CD4-positive, alpha-beta T cell (primary cell): ENCODE data around the gene TCF7. TPM values are rescaled to one million over a fixed set of nuclear protein-coding genes. Genes with fewer than 3 reads are reported as not detected.

Experiments used
- ATAC-seq: fragments of 200-7000 bp; cut with Tn5 transposase; one replicate; pipeline ENCODE4 v1.10.0; 2022; ENCODE audit warnings: mild to moderate bottlenecking; ENCODE audit not compliant: poor library complexity
- CTCF ChIA-PET: fragments of 350-600 bp; sonication (Branson Sonifier 250); formaldehyde crosslinking; loops from one replicate; lab custom pipeline; 2021; ENCODE audit warnings: antibody characterized with exemption, inconsistent platforms; lab: Charles Lee
- POLR2A ChIA-PET: fragments of 350-600 bp; sonication (Branson Sonifier 250); formaldehyde crosslinking; loops from one replicate; lab custom pipeline; 2021; ENCODE audit warnings: antibody characterized with exemption, inconsistent platforms; lab: Charles Lee
- DNase-seq, 14 experiments: peaks; one replicate each; pipeline ENCODE4 v3.0.0-alpha.2; 2013 to 2020; ENCODE audit warnings: mixed read lengths in 2 of 14
- H3K27ac ChIP-seq, 2 donors: one replicate each; pipeline versions ENCODE4 v1.5.1 to v1.7.0; 2013; ENCODE audit warnings: low read length in 2 of 2, low read depth in 1 of 2, mild to moderate bottlenecking in 1 of 2
- H3K27me3 ChIP-seq, 2 experiments: 1 replicate in 1 of 2; 2 replicates in 1 of 2; pipeline versions ENCODE4 v1.6.1 to v1.7.0; 2013; ENCODE audit warnings: low read length in 2 of 2, control low read depth in 1 of 2, mild to moderate bottlenecking in 1 of 2, moderate library complexity in 1 of 2; ENCODE audit not compliant: insufficient read depth in 2 of 2, control insufficient read depth in 1 of 2
- H3K36me3 ChIP-seq: one replicate; pipeline ENCODE4 v1.6.1; 2013; ENCODE audit warnings: low read length, control low read depth; ENCODE audit not compliant: insufficient read depth
- H3K4me1 ChIP-seq: one replicate; pipeline ENCODE4 v1.6.1; 2013; ENCODE audit warnings: low read length, control low read depth; ENCODE audit not compliant: insufficient read depth
- H3K4me3 ChIP-seq: one replicate; pipeline ENCODE4 v1.5.1; 2013; ENCODE audit warnings: mild to moderate bottlenecking, low read length, moderate library complexity
- H3K9me3 ChIP-seq, 2 experiments: 1 replicate in 1 of 2; 2 replicates in 1 of 2; pipeline versions ENCODE4 v1.6.1 to v1.7.0; 2013; ENCODE audit warnings: low read length in 2 of 2, mild to moderate bottlenecking in 2 of 2, control low read depth in 1 of 2, moderate library complexity in 1 of 2; ENCODE audit not compliant: control insufficient read depth in 1 of 2, insufficient read depth in 1 of 2
- H3K27ac Mint-ChIP-seq: one replicate; pipeline ENCODE4 v1.8.0; 2020; ENCODE audit warnings: mixed read lengths
- H3K27me3 Mint-ChIP-seq: one replicate; pipeline ENCODE4 v1.8.0; 2021; ENCODE audit warnings: mixed read lengths
- H3K36me3 Mint-ChIP-seq: one replicate; pipeline ENCODE4 v1.8.0; 2021; ENCODE audit warnings: low read depth, mixed read lengths
- H3K4me1 Mint-ChIP-seq: one replicate; pipeline ENCODE4 v1.8.0; 2021; ENCODE audit warnings: low read depth, mixed read lengths
- H3K4me3 Mint-ChIP-seq: one replicate; pipeline ENCODE4 v1.8.0; 2020; ENCODE audit warnings: mild to moderate bottlenecking, mixed read lengths
- H3K9me3 Mint-ChIP-seq: one replicate; pipeline ENCODE4 v1.8.0; 2020; ENCODE audit warnings: mixed read lengths
- intact Hi-C, 2 experiments: fragments of 100-400 bp; cut with DNase I in 1 of 2; cut with micrococcal nuclease in 1 of 2; formaldehyde crosslinking; loops; one replicate each; pipeline versions ENCODE4 v1.15.1 to v1.9.0; 2023 to 2025; cut with DNase I, micrococcal nuclease
- total RNA-seq, 174 experiments: library from RNA in 2 of 174; stranded (reverse) in 2 of 174; gene quantifications; one replicate each; pipeline ENCODE4 v1.2.3 and lab custom pipeline; 2021 to 2026
- TF ChIP-seq, protein P1 (sequence below): fragments of 200-600 bp; IDR thresholded peaks from one replicate; pipeline ENCODE4 v1.8.0; 2022; ENCODE audit warnings: antibody characterized with exemption, mild to moderate bottlenecking

Gene TCF7
- total RNA-seq, 2 experiments from 2014 or later, result 480 to 493 TPM

DNA sequence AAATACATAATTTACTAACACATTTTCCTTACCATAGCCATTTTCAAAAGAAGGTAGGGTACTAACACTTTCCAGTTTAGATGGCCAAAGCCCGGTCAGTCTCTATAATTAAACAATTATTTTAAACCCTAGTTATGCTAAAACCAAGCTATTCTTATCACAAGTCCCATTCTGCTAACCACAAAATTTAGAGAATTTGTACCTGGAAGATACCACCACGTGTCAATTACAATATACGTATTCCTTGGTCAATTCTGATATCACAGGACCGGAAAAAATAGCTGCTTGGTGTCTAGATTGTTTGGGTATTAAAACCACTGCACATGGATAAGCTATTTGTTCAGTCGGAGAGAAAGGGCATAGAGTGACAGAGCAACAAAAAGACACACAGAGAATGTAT is 81.2 kb downstream of the TCF7 start:
- intact Hi-C loops, result no loop called here
- Mint-ChIP-seq H3K27ac (no peak overlapping the region), H3K27me3 (no peaks in the 10 kb centered on the region), H3K4me1 (no peaks in the 10 kb centered on the region), H3K9me3 (no peaks in the 10 kb centered on the region), H3K36me3 (peaks cover 62% of the 10 kb centered on the region), H3K4me3 (no peak overlapping the region)
- DNase-seq (no peak), ATAC-seq (no peak)
- Histone ChIP-seq H3K27me3 (no peaks in the 10 kb centered on the region), H3K36me3 (peaks cover 52% of the 10 kb centered on the region), H3K27ac (no peak overlapping the region), H3K4me1 (no peaks in the 10 kb centered on the region), H3K9me3 (no peaks in the 10 kb centered on the region), H3K4me3 (no peak overlapping the region)
- TF ChIP-seq, protein P1, sequence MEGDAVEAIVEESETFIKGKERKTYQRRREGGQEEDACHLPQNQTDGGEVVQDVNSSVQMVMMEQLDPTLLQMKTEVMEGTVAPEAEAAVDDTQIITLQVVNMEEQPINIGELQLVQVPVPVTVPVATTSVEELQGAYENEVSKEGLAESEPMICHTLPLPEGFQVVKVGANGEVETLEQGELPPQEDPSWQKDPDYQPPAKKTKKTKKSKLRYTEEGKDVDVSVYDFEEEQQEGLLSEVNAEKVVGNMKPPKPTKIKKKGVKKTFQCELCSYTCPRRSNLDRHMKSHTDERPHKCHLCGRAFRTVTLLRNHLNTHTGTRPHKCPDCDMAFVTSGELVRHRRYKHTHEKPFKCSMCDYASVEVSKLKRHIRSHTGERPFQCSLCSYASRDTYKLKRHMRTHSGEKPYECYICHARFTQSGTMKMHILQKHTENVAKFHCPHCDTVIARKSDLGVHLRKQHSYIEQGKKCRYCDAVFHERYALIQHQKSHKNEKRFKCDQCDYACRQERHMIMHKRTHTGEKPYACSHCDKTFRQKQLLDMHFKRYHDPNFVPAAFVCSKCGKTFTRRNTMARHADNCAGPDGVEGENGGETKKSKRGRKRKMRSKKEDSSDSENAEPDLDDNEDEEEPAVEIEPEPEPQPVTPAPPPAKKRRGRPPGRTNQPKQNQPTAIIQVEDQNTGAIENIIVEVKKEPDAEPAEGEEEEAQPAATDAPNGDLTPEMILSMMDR, result no peak
- POLR2A ChIA-PET, result no interaction called here
- CTCF ChIA-PET, result interaction anchor here (2.4 kb wide), 1 partner anchor 10 kb away, joined by 5 read pairs; no protein-coding TSS in a partner anchor

Other genes with a start within 250 kb of the TCF7 start
- 10 to 100 TPM; 12.3 to 15.5 TPM for gene C5orf15, start 146.1 kb upstream of the TCF7 start, total RNA-seq
- 10 to 100 TPM; 46.8 to 50.9 TPM for gene VDAC1, start 109.7 kb upstream of the TCF7 start, total RNA-seq
- gene SKP1, start 62.3 kb downstream of the TCF7 start, total RNA-seq, result 100 to 1,000 TPM; 303 to 314 TPM
- 100 to 1,000 TPM; 188 to 195 TPM for gene PPP2CA, start 111.4 kb downstream of the TCF7 start, total RNA-seq